B cell (primary cell): ENCODE measurements around the gene ZFP1. TPM values are rescaled to one million over a fixed set of nuclear protein-coding genes. Genes with fewer than 3 reads are reported as not detected.
"Not testable (repeated sequence)": the region's sequence is repeated elsewhere in the genome, so short reads cannot be mapped to it uniquely, and the experiment has no call there.

Source experiments
- ATAC-seq: fragments of 200-7000 bp; cut with Tn5 transposase; one replicate; pipeline ENCODE4 v1.10.0; 2021; ENCODE audit warnings: low read depth, mild to moderate bottlenecking, moderate number of reproducible peaks, moderate library complexity
- CTCF ChIA-PET: fragments of 350-600 bp; sonication (Branson Sonifier 250); formaldehyde crosslinking; loops from one replicate; lab custom pipeline; 2021; ENCODE audit warnings: antibody characterized with exemption, inconsistent platforms; lab: Charles Lee
- POLR2A ChIA-PET: fragments of 350-600 bp; sonication (Branson Sonifier 250); formaldehyde crosslinking; loops from one replicate; lab custom pipeline; 2021; ENCODE audit warnings: antibody characterized with exemption; lab: Charles Lee
- DNase-seq: peaks from one replicate; pipeline ENCODE4 v3.0.0; 2013
- H2AFZ ChIP-seq: 2 replicates; pipeline ENCODE4 v1.6.1; 2012; ENCODE audit warnings: mild to moderate bottlenecking, low read depth, low read length; ENCODE audit not compliant: insufficient read depth, poor library complexity, severe bottlenecking
- H3K27ac ChIP-seq, 2 donors: 1 replicate in 1 of 2; 2 replicates in 1 of 2; pipeline ENCODE4 v1.5.1; 2012 to 2013; ENCODE audit warnings: low read length in 2 of 2, mild to moderate bottlenecking in 2 of 2, moderate library complexity in 1 of 2
- H3K27me3 ChIP-seq, 4 experiments: fragments of 200-600 bp in 1 of 4; sonication (generic) in 1 of 4; replicated peaks in 1 of 4; 1 replicate in 2 of 4; 2 replicates in 2 of 4; pipeline versions ENCODE4 v1.6.1 to v1.7.0; 2013 to 2016; ENCODE audit warnings: low read length in 3 of 4, mild to moderate bottlenecking in 2 of 4, mixed read lengths in 1 of 4, moderate library complexity in 1 of 4; ENCODE audit not compliant: insufficient read depth in 4 of 4, control insufficient read depth in 3 of 4; ENCODE audit errors: control extremely low read depth in 1 of 4
- H3K36me3 ChIP-seq, 2 experiments: replicated peaks in 1 of 2; 1 replicate in 1 of 2; 2 replicates in 1 of 2; pipeline versions ENCODE4 v1.6.1 to v1.7.1; 2013; ENCODE audit warnings: low read length in 1 of 2; ENCODE audit not compliant: insufficient read depth in 2 of 2, control insufficient read depth in 1 of 2; ENCODE audit errors: control extremely low read depth in 1 of 2, extremely low read depth in 1 of 2
- H3K4me1 ChIP-seq, 2 donors: fragments of 200-600 bp in 1 of 2; sonication (generic) in 1 of 2; 1 replicate in 1 of 2; 2 replicates in 1 of 2; pipeline versions ENCODE4 v1.5.1 to v1.6.1; 2013 to 2017; ENCODE audit warnings: low read length in 2 of 2; ENCODE audit not compliant: control insufficient read depth in 2 of 2, insufficient read depth in 2 of 2
- H3K4me2 ChIP-seq: replicated peaks from 2 replicates; pipeline ENCODE3; 2012; ENCODE audit warnings: mild to moderate bottlenecking, low read depth, low read length; ENCODE audit not compliant: poor library complexity, severe bottlenecking
- H3K4me3 ChIP-seq, 5 experiments: fragments of 200-600 bp in 1 of 5; sonication (generic) in 1 of 5; 1 replicate in 3 of 5; 2 replicates in 2 of 5; pipeline versions ENCODE4 v1.5.1 to v1.7.0; 2011 to 2016; ENCODE audit warnings: low read length in 4 of 5, mild to moderate bottlenecking in 4 of 5, low read depth in 2 of 5, control low read depth in 1 of 5, moderate library complexity in 1 of 5; ENCODE audit not compliant: insufficient read depth in 1 of 5; ENCODE audit errors: control extremely low read depth in 1 of 5, extremely low read depth in 1 of 5
- H3K79me2 ChIP-seq: fragments of 200-600 bp; sonication (generic); one replicate; pipeline ENCODE4 v1.6.0; 2016; ENCODE audit warnings: low read length; ENCODE audit not compliant: control insufficient read depth, insufficient read depth
- H3K9ac ChIP-seq: fragments of 200-600 bp; sonication (generic); 2 replicates; pipeline ENCODE4 v1.6.1; 2017; ENCODE audit warnings: mild to moderate bottlenecking, low read length, moderate library complexity
- H3K9me3 ChIP-seq, 3 donors: one replicate each; pipeline versions ENCODE4 v1.6.1 to v1.7.1; 2013; ENCODE audit warnings: low read length in 2 of 3; ENCODE audit not compliant: control insufficient read depth in 2 of 3, insufficient read depth in 1 of 3; ENCODE audit errors: control extremely low read depth in 1 of 3
- H4K20me1 ChIP-seq: 2 replicates; pipeline ENCODE4 v1.6.0; 2012; ENCODE audit warnings: mild to moderate bottlenecking, low read length; ENCODE audit not compliant: insufficient read depth, control insufficient read depth, poor library complexity, severe bottlenecking
- H3K27ac Mint-ChIP-seq: one replicate; pipeline ENCODE4 v1.8.0; 2021; ENCODE audit warnings: mixed read lengths
- H3K27me3 Mint-ChIP-seq: one replicate; pipeline ENCODE4 v1.8.0; 2021; ENCODE audit warnings: mixed read lengths
- H3K4me1 Mint-ChIP-seq: one replicate; pipeline ENCODE4 v1.8.0; 2021; ENCODE audit warnings: mixed read lengths
- H3K4me3 Mint-ChIP-seq: one replicate; pipeline ENCODE4 v1.8.0; 2021; ENCODE audit warnings: mixed read lengths
- H3K9me3 Mint-ChIP-seq: one replicate; pipeline ENCODE4 v1.8.0; 2022; ENCODE audit warnings: mixed read lengths; ENCODE audit not compliant: insufficient read depth
- EZH2 ChIP-seq: IDR thresholded peaks from 2 replicates; pipeline ENCODE4 v1.6.1; 2012; ENCODE audit warnings: borderline replicate concordance, low read depth, mild to moderate bottlenecking, moderate library complexity, low read length; ENCODE audit not compliant: insufficient read depth, poor library complexity, severe bottlenecking
- WGBS: methylation state at CpG from one replicate; pipeline ENCODE4 v1.1.5; 2013; ENCODE audit warnings: missing lambda C conversion rate; ENCODE audit not compliant: insufficient coverage; 5-methylcytosine and 5-hydroxymethylcytosine counted together
- intact Hi-C: fragments of 100-400 bp; cut with micrococcal nuclease; formaldehyde crosslinking; loops from one replicate; pipeline ENCODE4 v1.10.0; 2022
- polyA plus RNA-seq: library from polyadenylated mRNA; depleted of rRNA; stranded (reverse); fragments of >200 nt; gene quantifications from 2 replicates; pipeline ENCODE4 v1.2.3, GENCODE V29; 2012
- total RNA-seq, 2 donors: library from RNA; stranded (reverse); fragments of 120-200 nt in 1 of 2; gene quantifications; 1 replicate in 1 of 2; 2 replicates in 1 of 2; pipeline versions ENCODE4 v1.2.3 to v1.2.4, GENCODE V29; 2013 to 2022
- TF ChIP-seq, protein P1 (sequence below): fragments of 200-600 bp; IDR thresholded peaks from one replicate; pipeline ENCODE4 v1.8.0; 2022; ENCODE audit warnings: antibody characterized with exemption, mild to moderate bottlenecking

The ZFP1 gene
- total and polyA plus RNA-seq, 2 donors (not counting 1 experiment from before 2014, with no cell fraction given), result 3.4 to 13.4 TPM

- Histone ChIP-seq H3K4me1 (no peaks in the 10 kb centered on the region), H3K9me3 (peaks cover 0 to 7% (median 0%) of the 10 kb centered on the region in 3 donors), H3K27ac (no peak overlapping the region), H3K4me3 (no peak overlapping the region), H4K20me1 (no peaks in the 10 kb centered on the region), H3K4me2 (no peak overlapping the region), H3K27me3 (peaks cover 0 to 9% (median 0%) of the 10 kb centered on the region in 4 experiments), H3K79me2 (no peaks in the 10 kb centered on the region), H3K9ac (no peak overlapping the region), H2AFZ (no peak overlapping the region), H3K36me3 (no peaks in the 10 kb centered on the region)
- H3K4me3 Mint-ChIP-seq, result no peak overlapping the region
- intact Hi-C loops, result no loop called here
- 89% methylated on average over 1 of the region's 5 CpGs for WGBS
- no peaks in the 10 kb centered on the region for H3K9me3 Mint-ChIP-seq
- peaks cover 10% of the 10 kb centered on the region for H3K27me3 Mint-ChIP-seq
- no peak for DNase-seq
- no peaks in the 10 kb centered on the region for H3K4me1 Mint-ChIP-seq
- CTCF ChIA-PET, result no interaction called here
- ATAC-seq, result no peak
- H3K27ac Mint-ChIP-seq, result no peak overlapping the region
- TF ChIP-seq EZH2, result no peak
- TF ChIP-seq, protein P1, sequence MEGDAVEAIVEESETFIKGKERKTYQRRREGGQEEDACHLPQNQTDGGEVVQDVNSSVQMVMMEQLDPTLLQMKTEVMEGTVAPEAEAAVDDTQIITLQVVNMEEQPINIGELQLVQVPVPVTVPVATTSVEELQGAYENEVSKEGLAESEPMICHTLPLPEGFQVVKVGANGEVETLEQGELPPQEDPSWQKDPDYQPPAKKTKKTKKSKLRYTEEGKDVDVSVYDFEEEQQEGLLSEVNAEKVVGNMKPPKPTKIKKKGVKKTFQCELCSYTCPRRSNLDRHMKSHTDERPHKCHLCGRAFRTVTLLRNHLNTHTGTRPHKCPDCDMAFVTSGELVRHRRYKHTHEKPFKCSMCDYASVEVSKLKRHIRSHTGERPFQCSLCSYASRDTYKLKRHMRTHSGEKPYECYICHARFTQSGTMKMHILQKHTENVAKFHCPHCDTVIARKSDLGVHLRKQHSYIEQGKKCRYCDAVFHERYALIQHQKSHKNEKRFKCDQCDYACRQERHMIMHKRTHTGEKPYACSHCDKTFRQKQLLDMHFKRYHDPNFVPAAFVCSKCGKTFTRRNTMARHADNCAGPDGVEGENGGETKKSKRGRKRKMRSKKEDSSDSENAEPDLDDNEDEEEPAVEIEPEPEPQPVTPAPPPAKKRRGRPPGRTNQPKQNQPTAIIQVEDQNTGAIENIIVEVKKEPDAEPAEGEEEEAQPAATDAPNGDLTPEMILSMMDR, result no peak
- POLR2A ChIA-PET, result no interaction called here
These were observed 61.6 kb downstream of the ZFP1 start for GRCh38 chr16:75209944-75210343.

GRCh38 chr16:75211286-75211685 is 63.0 kb downstream of the ZFP1 start:
- H3K27me3 ChIP-seq, result peaks cover 0 to 13% (median 0%) of the 10 kb centered on the region in 4 experiments
- H3K9ac ChIP-seq, H3K27ac ChIP-seq, ATAC-seq, H3K4me3 ChIP-seq, H3K4me1 Mint-ChIP-seq, H2AFZ ChIP-seq, H3K4me1 ChIP-seq, H4K20me1 ChIP-seq, H3K9me3 Mint-ChIP-seq, H3K79me2 ChIP-seq, H3K36me3 ChIP-seq, intact Hi-C loops, H3K27ac Mint-ChIP-seq, DNase-seq, H3K4me3 Mint-ChIP-seq, CTCF ChIA-PET, POLR2A ChIA-PET, H3K4me2 ChIP-seq, H3K9me3 ChIP-seq: not testable (repeated sequence)
- H3K27me3 Mint-ChIP-seq, result peaks cover 13% of the 10 kb centered on the region
- 93% methylated on average over 9 of the region's 10 CpGs for WGBS
